Effector CD8-positive, alpha-beta T cell (primary cell): Measurements from ENCODE around the gene GRPEL2.
A peak's percentile ranks its signal among the peaks of the same experiment; 100 is the strongest.

Source experiments
- DNase-seq: peaks from one replicate; lab custom pipeline; 2025; lab: John Stamatoyannopoulos, UW
- total RNA-seq, 4 experiments: gene quantifications; one replicate each; lab custom pipeline; 2026; lab: John Stamatoyannopoulos, UW

GRPEL2 gene
- total RNA-seq = 27.7 to 57.3 (median 33.4) reads per million in 4 experiments

- peak; percentile 76 for DNase-seq
These were observed at the start of gene GRPEL2 for GRCh38 chr5:149345147-149345891. GRPEL2 (plus strand) TSS chr5:149345499; CDS start chr5:149345540, 41 bp downstream.

GRCh38 chr5:149297340-149298025, 47.8 kb upstream of the GRPEL2 start:
- no peak for DNase-seq

GRCh38 chr5:149298163-149298562, 47.1 kb upstream of the GRPEL2 start:
- no peak for DNase-seq

- DNase-seq = no peak
These were observed 46.4 kb upstream of the GRPEL2 start for GRCh38 chr5:149298842-149299404.

GRCh38 chr5:149299451-149300054, 45.7 kb upstream of the GRPEL2 start:
- DNase-seq = no peak

GRCh38 chr5:149300441-149300840, 44.9 kb upstream of the GRPEL2 start:
- no peak for DNase-seq

GRCh38 chr5:149301049-149301743, 44.1 kb upstream of the GRPEL2 start:
- no peak for DNase-seq

GRCh38 chr5:149301744-149302380, 43.4 kb upstream of the GRPEL2 start:
- no peak for DNase-seq

GRCh38 chr5:149302641-149303040, 42.7 kb upstream of the GRPEL2 start:
- DNase-seq = no peak

- DNase-seq = no peak
These were observed 42.1 kb upstream of the GRPEL2 start for GRCh38 chr5:149303210-149303609.

GRCh38 chr5:149304195-149305078, 40.9 kb upstream of the GRPEL2 start:
- no peak for DNase-seq

GRCh38 chr5:149309354-149309753, 35.9 kb upstream of the GRPEL2 start:
- no peak for DNase-seq

GRCh38 chr5:149310488-149310887, 34.8 kb upstream of the GRPEL2 start:
- DNase-seq = no peak

- DNase-seq = no peak
These were observed 34.2 kb upstream of the GRPEL2 start for GRCh38 chr5:149310947-149311658.

- no peak for DNase-seq
These were observed 32.0 kb upstream of the GRPEL2 start for GRCh38 chr5:149313151-149313841.

GRCh38 chr5:149314571-149315111, 30.7 kb upstream of the GRPEL2 start:
- no peak for DNase-seq

- no peak for DNase-seq
These were observed 29.5 kb upstream of the GRPEL2 start for GRCh38 chr5:149315753-149316152.

- peak; percentile 4 for DNase-seq
These were observed 27.8 kb upstream of the GRPEL2 start for GRCh38 chr5:149317281-149318048.
